Suprapubic skin (tissue), 3 donors: ENCODE measurements around the gene CCDC159.
"Not testable (repeated sequence)": the region's sequence is repeated elsewhere in the genome, so short reads cannot be mapped to it uniquely, and the experiment has no call there.

Source experiments
- CTCF ChIP-seq, 2 donors: fragments of 200-600 bp in 1 of 2; fragments of 450-650 bp in 1 of 2; sonication (generic) in 1 of 2; IDR thresholded peaks; one replicate each; pipeline ENCODE4 v1.5.1; 2016 to 2019; ENCODE audit warnings: antibody characterized with exemption in 2 of 2, mild to moderate bottlenecking in 1 of 2, moderate library complexity in 1 of 2
- EP300 ChIP-seq: sonication (generic); formaldehyde crosslinking; IDR thresholded peaks from one replicate; pipeline ENCODE4 v1.6.1; 2017; ENCODE audit warnings: antibody characterized with exemption
- POLR2A ChIP-seq, 2 donors: fragments of 450-650 bp; IDR thresholded peaks; one replicate each; pipeline ENCODE4 v1.6.1; 2017; ENCODE audit warnings: antibody characterized with exemption in 2 of 2, mild to moderate bottlenecking in 2 of 2, moderate library complexity in 2 of 2

GRCh38 chr19:11354102-11354501 lies 7.8 kb downstream of the CCDC159 start:
- TF ChIP-seq EP300; POLR2A (IDR thresholded peaks at IDR 0.05); CTCF (IDR thresholded peaks at IDR 0.05): not testable (repeated sequence)
